CD4-positive, alpha-beta T cell treated with Interferon alpha-2 for 1 hour (primary cell): ENCODE data around the gene FLNB.

Experiments used
- DNase-seq, 2 donors: peaks; one replicate each; pipeline ENCODE4 v3.0.0-alpha.2; 2020 to 2022

FLNB gene

GRCh38 chr3:58217209-58217811 lies 209.1 kb downstream of the FLNB start:
- DNase-seq, result peak; percentile 64 to 72

GRCh38 chr3:58218904-58219303 lies 210.7 kb downstream of the FLNB start:
- DNase-seq, result no peak
